K562 treated with DMSO at 1 percent for 48 hours (cell line): ENCODE measurements around the gene PABPC5. TPM values are rescaled to one million over a fixed set of nuclear protein-coding genes. Genes with fewer than 3 reads are reported as not detected.

ENCODE experiments used
- total RNA-seq: library from RNA; unstranded; fragments of 300-600 nt; gene quantifications from 2 replicates; pipeline ENCODE4 v1.2.3, GENCODE V29; 2022; ENCODE audit warnings: low replicate concordance; ENCODE audit errors: extremely low read depth

PABPC5 gene
- not detected in 2 replicates for total RNA-seq

GRCh38 chrX:91434351-91435168 lies at the start of gene PABPC5:
Gene PABPC5, plus strand, starts transcription at chrX:91434839. Its CDS starts 739 bp downstream, at chrX:91435578.

